Measurements from ENCODE around the gene COG4. TPM values are rescaled to one million over a fixed set of nuclear protein-coding genes. Genes with fewer than 3 reads are reported as not detected.
A peak's percentile ranks its signal among the peaks of the same experiment; 100 is the strongest.

The COG4 gene
- polyA plus RNA-seq, 1 experiment = 71.7 TPM

- H3K4me3 ChIP-seq (ENCODE audit: low read depth, low read length) = no peak overlapping the region
- peaks cover 26% of the 10 kb centered on the region for H3K36me3 ChIP-seq (ENCODE audit: control insufficient read depth, insufficient read depth, low read length)
Measured at GRCh38 chr16:70482624-70483023, 40.7 kb downstream of the COG4 start.

DNA sequence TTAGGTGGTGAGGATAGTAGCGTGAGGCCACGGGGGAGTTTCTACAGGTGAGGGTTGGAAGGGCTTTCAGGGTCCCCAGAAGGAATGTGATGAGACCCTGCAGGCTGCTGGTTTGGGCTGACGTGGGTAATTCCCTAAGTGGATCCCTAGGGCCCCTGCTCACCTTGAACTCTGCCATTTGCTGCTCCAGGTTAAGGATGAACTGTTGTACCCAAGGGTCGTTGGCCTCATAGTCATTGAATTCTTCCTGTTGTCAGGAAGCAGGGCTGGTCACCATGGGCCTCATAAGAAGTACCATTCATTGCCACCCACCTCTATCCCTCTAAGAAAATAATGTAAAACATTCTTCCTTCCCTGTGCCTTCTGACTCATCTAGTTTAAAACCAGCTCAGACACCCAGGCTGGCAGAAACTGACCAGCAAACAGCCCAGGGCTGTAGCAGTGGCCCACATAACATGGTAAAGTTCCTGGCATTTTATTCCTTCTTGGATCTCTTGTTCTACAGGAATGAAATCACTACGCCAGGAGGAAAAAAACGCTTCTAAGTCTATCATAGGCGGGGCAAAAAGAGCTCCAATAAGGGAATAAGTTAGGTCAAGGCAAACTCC, 41.3 kb downstream of the COG4 start:
- ChIA-PET POLR2A (no interaction called here), CTCF (no interaction called here)
- Histone ChIP-seq H3K4me3 (ENCODE audit: low read depth, low read length) (no peak overlapping the region), H3K27me3 (ENCODE audit: control insufficient read depth, insufficient read depth, low read length) (no peaks in the 10 kb centered on the region), H3K36me3 (ENCODE audit: control insufficient read depth, insufficient read depth, low read length) (peaks cover 26% of the 10 kb centered on the region)
- TF ChIP-seq, protein P1, sequence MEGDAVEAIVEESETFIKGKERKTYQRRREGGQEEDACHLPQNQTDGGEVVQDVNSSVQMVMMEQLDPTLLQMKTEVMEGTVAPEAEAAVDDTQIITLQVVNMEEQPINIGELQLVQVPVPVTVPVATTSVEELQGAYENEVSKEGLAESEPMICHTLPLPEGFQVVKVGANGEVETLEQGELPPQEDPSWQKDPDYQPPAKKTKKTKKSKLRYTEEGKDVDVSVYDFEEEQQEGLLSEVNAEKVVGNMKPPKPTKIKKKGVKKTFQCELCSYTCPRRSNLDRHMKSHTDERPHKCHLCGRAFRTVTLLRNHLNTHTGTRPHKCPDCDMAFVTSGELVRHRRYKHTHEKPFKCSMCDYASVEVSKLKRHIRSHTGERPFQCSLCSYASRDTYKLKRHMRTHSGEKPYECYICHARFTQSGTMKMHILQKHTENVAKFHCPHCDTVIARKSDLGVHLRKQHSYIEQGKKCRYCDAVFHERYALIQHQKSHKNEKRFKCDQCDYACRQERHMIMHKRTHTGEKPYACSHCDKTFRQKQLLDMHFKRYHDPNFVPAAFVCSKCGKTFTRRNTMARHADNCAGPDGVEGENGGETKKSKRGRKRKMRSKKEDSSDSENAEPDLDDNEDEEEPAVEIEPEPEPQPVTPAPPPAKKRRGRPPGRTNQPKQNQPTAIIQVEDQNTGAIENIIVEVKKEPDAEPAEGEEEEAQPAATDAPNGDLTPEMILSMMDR (IDR thresholded peaks at IDR 0.05; ENCODE audit: insufficient read depth, low read depth, low read length) = no peak
- DNase-seq (ENCODE audit: low read depth) = peak; percentile 9

More at GRCh38 chr16:70482624-70483023, 40.7 kb downstream of the COG4 start:
- ChIA-PET CTCF (no interaction called here), POLR2A (no interaction called here)
- no peaks in the 10 kb centered on the region for H3K27me3 ChIP-seq (ENCODE audit: control insufficient read depth, insufficient read depth, low read length)
- no peak for DNase-seq (ENCODE audit: low read depth)
- TF ChIP-seq, protein P1 (IDR thresholded peaks at IDR 0.05; ENCODE audit: insufficient read depth, low read depth, low read length) = no peak

DNA sequence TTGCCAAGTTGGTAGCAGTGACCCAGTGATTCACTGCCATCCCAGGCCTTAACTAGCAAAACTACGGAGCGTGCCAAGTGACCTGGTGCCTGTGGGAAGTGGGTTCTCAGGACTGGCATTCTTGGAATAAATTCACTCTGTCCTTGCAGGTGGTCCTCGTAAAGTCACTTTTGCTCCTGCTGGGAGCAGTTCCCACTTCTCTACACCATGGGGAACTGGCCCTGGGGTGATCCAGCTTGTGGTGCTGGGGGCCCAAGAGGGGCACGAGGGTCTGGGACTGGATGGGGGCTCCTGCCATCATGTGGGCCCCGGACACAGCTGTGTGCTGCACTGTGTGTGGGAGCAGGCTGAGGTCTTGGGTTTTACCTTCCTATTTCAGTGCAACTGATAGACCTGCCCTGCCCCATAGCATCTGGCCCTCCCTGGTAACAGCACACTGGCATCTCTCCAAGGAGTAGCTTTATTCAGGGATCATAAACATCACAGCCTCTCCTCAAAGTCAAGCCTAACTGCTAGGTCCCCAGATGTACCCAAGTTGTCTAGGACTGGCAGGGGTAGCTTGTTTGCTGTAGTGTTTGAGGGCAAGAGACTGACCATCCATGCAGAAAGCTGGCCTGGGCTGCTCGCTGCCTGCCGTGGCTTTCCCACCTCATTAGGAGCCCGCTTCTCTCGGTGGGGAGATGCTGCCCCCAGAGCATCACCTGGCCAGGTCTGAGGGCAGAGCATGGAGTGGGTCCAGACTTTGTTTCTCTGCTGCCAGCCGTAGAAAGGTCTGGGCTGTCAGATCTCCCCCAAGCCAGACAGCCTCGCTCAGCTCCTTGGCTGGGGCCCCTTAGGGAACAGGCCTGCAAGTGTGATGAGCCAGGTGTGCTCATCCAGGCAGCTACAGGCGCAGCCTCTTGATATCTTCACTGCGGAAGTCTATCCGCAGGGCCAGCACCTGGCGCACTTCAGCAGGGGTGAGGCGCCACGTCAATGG, 42.9 kb downstream of the COG4 start:
- peaks cover 25% of the 10 kb centered on the region for H3K36me3 ChIP-seq (ENCODE audit: control insufficient read depth, insufficient read depth, low read length)
- CTCF ChIA-PET = interaction anchor here (0.5 kb wide), 1 partner anchor 44 kb away, joined by 4 read pairs; no protein-coding TSS in a partner anchor

GRCh38 chr16:70478912-70479341, 44.4 kb downstream of the COG4 start:
- H3K27me3 ChIP-seq (ENCODE audit: control insufficient read depth, insufficient read depth, low read length) = no peaks in the 10 kb centered on the region
- TF ChIP-seq, protein P1 (IDR thresholded peaks at IDR 0.05; ENCODE audit: insufficient read depth, low read depth, low read length) = no peak
- H3K4me3 ChIP-seq (ENCODE audit: low read depth, low read length) = no peak overlapping the region
- ChIA-PET CTCF (interaction anchor here (1.0 to 1.4 kb wide), 2 partner anchors 109 to 132 kb away, joined by 3 read pairs; partner anchors contain the start of gene DDX19A), POLR2A (interaction anchor here (0.7 kb wide), 1 partner anchor 133 kb away, joined by 3 read pairs; no protein-coding TSS in a partner anchor)
- peaks cover 26% of the 10 kb centered on the region for H3K36me3 ChIP-seq (ENCODE audit: control insufficient read depth, insufficient read depth, low read length)
- no peak for DNase-seq (ENCODE audit: low read depth)

More for the DNA sequence above, 42.9 kb downstream of the COG4 start:
- POLR2A ChIA-PET = no interaction called here
- TF ChIP-seq, protein P1 (IDR thresholded peaks at IDR 0.05; ENCODE audit: insufficient read depth, low read depth, low read length) = no peak
- no peak overlapping the region for H3K4me3 ChIP-seq (ENCODE audit: low read depth, low read length)
- no peak for DNase-seq (ENCODE audit: low read depth)
- no peaks in the 10 kb centered on the region for H3K27me3 ChIP-seq (ENCODE audit: control insufficient read depth, insufficient read depth, low read length)

DNA sequence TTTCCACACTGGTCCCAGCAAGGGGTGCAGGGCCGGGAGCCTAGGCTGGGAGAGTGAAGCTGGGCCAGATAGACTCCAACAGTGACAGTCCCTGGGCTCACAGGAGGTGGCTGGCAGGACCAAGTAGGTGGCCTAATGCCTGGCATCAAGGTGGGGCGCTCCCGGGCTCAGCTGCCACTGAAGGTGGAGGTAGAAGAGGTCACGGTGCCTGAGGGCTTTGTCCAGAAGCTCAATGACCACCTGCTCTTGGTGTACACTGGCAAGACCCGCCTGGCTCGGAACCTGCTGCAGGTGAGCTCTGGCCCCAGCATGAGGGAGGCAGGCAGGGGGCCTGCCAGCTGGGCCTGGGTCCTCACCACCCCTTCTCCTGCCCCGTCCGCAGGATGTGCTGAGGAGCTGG, 45.2 kb downstream of the COG4 start:
- TF ChIP-seq, protein P1 (IDR thresholded peaks at IDR 0.05; ENCODE audit: insufficient read depth, low read depth, low read length) = no peak
- no peak overlapping the region for H3K4me3 ChIP-seq (ENCODE audit: low read depth, low read length)
- peaks cover 25% of the 10 kb centered on the region for H3K36me3 ChIP-seq (ENCODE audit: control insufficient read depth, insufficient read depth, low read length)
- DNase-seq (ENCODE audit: low read depth) = no peak
- CTCF ChIA-PET = interaction anchor here (1.0 to 1.4 kb wide), 2 partner anchors 108 to 131 kb away, joined by 3 read pairs; partner anchors contain the start of gene DDX19A
- H3K27me3 ChIP-seq (ENCODE audit: control insufficient read depth, insufficient read depth, low read length) = no peaks in the 10 kb centered on the region
- POLR2A ChIA-PET = no interaction called here
